ENCODE measurements around the gene FBXL20.
A peak's percentile ranks its signal among the peaks of the same experiment; 100 is the strongest.

Gene FBXL20

GRCh38 chr17:39223907-39224777 is 177.3 kb downstream of the FBXL20 start:
- no peak for ATAC-seq

GRCh38 chr17:39222866-39223834 is 178.3 kb downstream of the FBXL20 start:
- no peak for ATAC-seq

GRCh38 chr17:39222151-39222550 is 179.3 kb downstream of the FBXL20 start:
- ATAC-seq = no peak

- ATAC-seq = no peak
Measured at GRCh38 chr17:39221572-39221971, 179.9 kb downstream of the FBXL20 start.

GRCh38 chr17:39219647-39220154 is 181.7 kb downstream of the FBXL20 start:
- ATAC-seq = no peak

- no peak for ATAC-seq
Measured at GRCh38 chr17:39218906-39219305, 182.5 kb downstream of the FBXL20 start.

- ATAC-seq = no peak
Measured at GRCh38 chr17:39217734-39218369, 183.6 kb downstream of the FBXL20 start.

GRCh38 chr17:39213852-39214251 is 187.6 kb downstream of the FBXL20 start:
- ATAC-seq = no peak

- ATAC-seq = no peak
Measured at GRCh38 chr17:39212841-39213480, 188.5 kb downstream of the FBXL20 start.

- no peak for ATAC-seq
Measured at GRCh38 chr17:39212195-39212810, 189.1 kb downstream of the FBXL20 start.

- ATAC-seq = no peak
Measured at GRCh38 chr17:39210093-39210434, 191.4 kb downstream of the FBXL20 start.

GRCh38 chr17:39209317-39210092 is 191.9 kb downstream of the FBXL20 start:
- peak; percentile 80 to 85 for ATAC-seq

- ATAC-seq = no peak
Measured at GRCh38 chr17:39208893-39209292, 192.5 kb downstream of the FBXL20 start.

GRCh38 chr17:39208136-39208535 is 193.3 kb downstream of the FBXL20 start:
- no peak for ATAC-seq

- ATAC-seq = no peak
Measured at GRCh38 chr17:39205112-39205526, 196.3 kb downstream of the FBXL20 start.

GRCh38 chr17:39204245-39204644 is 197.2 kb downstream of the FBXL20 start:
- ATAC-seq = no peak
